ENCODE data around the gene MTUS2.

Gene MTUS2

GRCh38 chr13:29550430-29550988 is 730.4 kb downstream of the MTUS2 start:
- DNase-seq (ENCODE audit: low read depth): no peak

GRCh38 chr13:29551214-29551613 is 731.1 kb downstream of the MTUS2 start:
- no peak for DNase-seq (ENCODE audit: low read depth)

All from ELR (cell line).